Ishikawa (cell line): ENCODE results near the gene NCKAP1.

ENCODE experiments used
- CEBPB ChIP-seq: IDR thresholded peaks from 2 replicates; pipeline ENCODE4 v1.6.1; 2012
- CREB1 ChIP-seq: IDR thresholded peaks from 2 replicates; pipeline ENCODE4 v1.6.1; 2012; ENCODE audit warnings: low read depth
- EGR1 ChIP-seq: IDR thresholded peaks from 2 replicates; pipeline ENCODE4 v1.6.1; 2012
- EP300 ChIP-seq: IDR thresholded peaks from 2 replicates; pipeline ENCODE4 v1.6.1; 2012; ENCODE audit warnings: borderline replicate concordance
- FOXM1 ChIP-seq: IDR thresholded peaks from 2 replicates; pipeline ENCODE4 v1.6.1; 2012; ENCODE audit warnings: low read depth, borderline replicate concordance
- NFIC ChIP-seq: IDR thresholded peaks from 2 replicates; pipeline ENCODE4 v1.6.1; 2012
- RAD21 ChIP-seq: IDR thresholded peaks from 2 replicates; pipeline ENCODE4 v1.6.1; 2012; ENCODE audit warnings: low read depth
- REST ChIP-seq: IDR thresholded peaks from 2 replicates; pipeline ENCODE4 v1.6.1; 2012; ENCODE audit warnings: low read depth, mild to moderate bottlenecking
- TAF1 ChIP-seq: IDR thresholded peaks from 2 replicates; pipeline ENCODE4 v1.6.1; 2012; ENCODE audit warnings: low read depth, mild to moderate bottlenecking
- TCF12 ChIP-seq: IDR thresholded peaks from 2 replicates; pipeline ENCODE4 v1.6.1; 2012; ENCODE audit warnings: low read depth
- TEAD4 ChIP-seq: IDR thresholded peaks from 2 replicates; pipeline ENCODE4 v1.6.1; 2012
- USF1 ChIP-seq: IDR thresholded peaks from 2 replicates; pipeline ENCODE4 v1.6.1; 2012
- YY1 ChIP-seq: IDR thresholded peaks from 2 replicates; pipeline ENCODE4 v1.6.1; 2012; ENCODE audit warnings: low read depth
- ZBTB7A ChIP-seq: IDR thresholded peaks from 2 replicates; pipeline ENCODE4 v1.6.1; 2012; ENCODE audit warnings: low read depth
- TF ChIP-seq, protein P1 (sequence below): IDR thresholded peaks from 2 replicates; pipeline ENCODE4 v1.6.1; 2012

The NCKAP1 gene

DNA sequence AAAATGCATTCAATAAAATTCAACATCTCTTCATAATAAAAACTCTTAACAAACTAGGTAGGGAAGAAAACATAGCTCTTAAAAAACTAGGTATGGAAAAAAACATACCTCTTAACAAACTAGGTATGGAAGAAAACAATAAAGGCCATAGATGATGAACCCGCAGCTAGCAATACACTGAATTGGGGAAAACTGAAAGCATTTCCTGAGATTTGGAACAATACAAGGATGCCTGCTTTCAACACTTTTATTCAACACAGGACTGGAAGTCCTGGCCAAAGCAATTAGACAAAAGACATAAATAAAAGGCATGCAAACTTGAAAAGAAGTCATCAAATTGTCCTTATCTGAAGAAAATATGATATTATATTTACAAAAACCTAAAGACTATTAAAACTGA lies 67.8 kb downstream of the NCKAP1 start:
- TF ChIP-seq USF1 (no peak), TAF1 (no peak), REST (no peak), CREB1 (no peak), EGR1 (no peak), FOXM1 (no peak), NFIC (no peak), CEBPB (no peak), ZBTB7A (no peak), EP300 (no peak)
- TF ChIP-seq, protein P1, sequence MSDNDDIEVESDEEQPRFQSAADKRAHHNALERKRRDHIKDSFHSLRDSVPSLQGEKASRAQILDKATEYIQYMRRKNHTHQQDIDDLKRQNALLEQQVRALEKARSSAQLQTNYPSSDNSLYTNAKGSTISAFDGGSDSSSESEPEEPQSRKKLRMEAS = no peak

- TF ChIP-seq TAF1 (no peak), YY1 (no peak), TEAD4 (no peak), EP300 (no peak), EGR1 (no peak), USF1 (no peak), CREB1 (no peak), REST (no peak), FOXM1 (no peak), CEBPB (no peak), TCF12 (no peak), ZBTB7A (no peak), RAD21 (no peak)
- TF ChIP-seq, protein P1 = no peak
These were observed 69.8 kb downstream of the NCKAP1 start for GRCh38 chr2:182968493-182968892.

- TF ChIP-seq TCF12 = no peak
- no peak for TF ChIP-seq TEAD4
- no peak for TF ChIP-seq EGR1
- TF ChIP-seq ZBTB7A = no peak
- no peak for TF ChIP-seq EP300
- no peak for TF ChIP-seq FOXM1
- TF ChIP-seq, protein P1 = no peak
- no peak for TF ChIP-seq USF1
- no peak for TF ChIP-seq TAF1
- TF ChIP-seq CREB1 = no peak
- no peak for TF ChIP-seq NFIC
- no peak for TF ChIP-seq REST
- no peak for TF ChIP-seq CEBPB
These were observed 75.6 kb downstream of the NCKAP1 start for GRCh38 chr2:182962641-182963040.

DNA sequence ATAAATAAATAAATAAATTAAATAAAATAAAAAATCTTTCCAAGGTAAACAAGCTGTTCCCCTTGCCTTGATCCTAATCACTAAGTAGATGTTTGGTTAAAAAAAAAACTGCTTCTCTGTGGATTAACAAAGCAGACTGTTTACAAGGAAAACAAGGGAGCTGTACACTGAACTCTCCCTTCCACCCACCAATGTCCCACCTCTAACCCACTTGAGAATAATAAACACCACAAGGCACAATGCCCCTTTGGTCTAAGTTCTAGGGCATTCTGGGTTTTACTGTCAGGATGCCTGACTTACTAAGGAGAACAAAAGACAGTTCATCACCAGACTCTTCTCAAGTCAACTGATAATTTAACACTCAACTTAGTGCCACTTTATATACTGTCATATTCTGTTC lies 83.5 kb downstream of the NCKAP1 start:
- TF ChIP-seq, protein P1 = no peak
- TF ChIP-seq EGR1 = no peak
- TF ChIP-seq USF1 = no peak
- TF ChIP-seq ZBTB7A = no peak
- no peak for TF ChIP-seq CREB1
- no peak for TF ChIP-seq RAD21
- no peak for TF ChIP-seq YY1
- TF ChIP-seq TAF1 = no peak
- TF ChIP-seq TCF12 = no peak
- no peak for TF ChIP-seq FOXM1
- no peak for TF ChIP-seq REST
- no peak for TF ChIP-seq TEAD4
- no peak for TF ChIP-seq CEBPB
- no peak for TF ChIP-seq EP300
- TF ChIP-seq NFIC = no peak
